Neural crest cell (in vitro differentiated cells): ENCODE results near the gene GALNTL6. TPM values are rescaled to one million over a fixed set of nuclear protein-coding genes. Genes with fewer than 3 reads are reported as not detected.

Source experiments
- DNase-seq: peaks from one replicate; pipeline ENCODE4 v3.0.0; 2021; ENCODE audit warnings: low read depth, mixed read lengths, low spot score
- H3K27ac Mint-ChIP-seq: one replicate; pipeline ENCODE4 v1.8.0; 2021; ENCODE audit warnings: mild to moderate bottlenecking, mixed read lengths; ENCODE audit not compliant: unreplicated experiment
- H3K27me3 Mint-ChIP-seq: 2 replicates; pipeline ENCODE4 v1.8.0; 2021; ENCODE audit warnings: low read depth, mild to moderate bottlenecking, mixed read lengths
- H3K36me3 Mint-ChIP-seq: 2 replicates; pipeline ENCODE4 v1.8.0; 2021; ENCODE audit warnings: low read depth, mild to moderate bottlenecking, mixed read lengths
- H3K4me1 Mint-ChIP-seq: 2 replicates; pipeline ENCODE4 v1.8.0; 2021; ENCODE audit warnings: mixed read lengths
- H3K4me3 Mint-ChIP-seq: one replicate; pipeline ENCODE4 v1.8.0; 2021; ENCODE audit warnings: mild to moderate bottlenecking, mixed read lengths
- H3K9me3 Mint-ChIP-seq: 2 replicates; pipeline ENCODE4 v1.8.0; 2021; ENCODE audit warnings: mixed read lengths
- CTCF ChIP-seq: fragments of 200-600 bp; sonication (generic); conservative IDR thresholded peaks from 2 replicates; pipeline ENCODE4 v1.5.0; 2021; ENCODE audit warnings: antibody characterized with exemption, mild to moderate bottlenecking
- total RNA-seq: library from RNA; stranded (reverse); gene quantifications from 2 replicates; pipeline ENCODE4 v1.2.1, GENCODE V29; 2021

The GALNTL6 gene
- total RNA-seq, 1 donor from 2014 or later = 0.07 TPM

GRCh38 chr4:172220679-172221078 lies 407.5 kb downstream of the GALNTL6 start:
- no peak overlapping the region for H3K27ac Mint-ChIP-seq
- H3K4me1 Mint-ChIP-seq = no peaks in the 10 kb centered on the region
- H3K27me3 Mint-ChIP-seq = no peaks in the 10 kb centered on the region
- no peak overlapping the region for H3K4me3 Mint-ChIP-seq
- no peak for DNase-seq
- no peaks in the 10 kb centered on the region for H3K9me3 Mint-ChIP-seq
- no peak for TF ChIP-seq CTCF
- H3K36me3 Mint-ChIP-seq = no peaks in the 10 kb centered on the region

DNA sequence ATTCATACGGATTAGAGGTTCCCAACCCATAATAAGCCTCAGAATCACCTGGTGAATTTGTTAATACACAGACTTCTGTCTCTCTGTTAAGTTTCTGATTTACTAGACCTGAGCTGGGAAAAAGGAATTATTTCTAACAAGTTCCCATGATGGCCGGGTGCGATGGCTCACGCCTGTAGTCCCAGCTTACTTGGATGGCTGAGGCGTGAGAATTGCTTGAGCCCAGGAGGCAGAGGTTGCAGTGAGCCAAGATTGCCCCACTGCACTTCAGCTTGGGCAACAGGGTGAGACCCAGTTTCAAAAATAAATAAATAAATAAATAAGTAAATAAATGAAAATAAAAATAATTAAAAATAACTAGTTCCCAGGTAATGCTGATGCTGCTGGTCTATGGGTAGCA lies 412.3 kb downstream of the GALNTL6 start:
- no peak for DNase-seq
- H3K27ac Mint-ChIP-seq = no peak overlapping the region
- H3K9me3 Mint-ChIP-seq = no peaks in the 10 kb centered on the region
- no peaks in the 10 kb centered on the region for H3K36me3 Mint-ChIP-seq
- no peaks in the 10 kb centered on the region for H3K27me3 Mint-ChIP-seq
- no peaks in the 10 kb centered on the region for H3K4me1 Mint-ChIP-seq
- no peak for TF ChIP-seq CTCF
- H3K4me3 Mint-ChIP-seq = no peak overlapping the region

GRCh38 chr4:172232966-172233365 lies 419.8 kb downstream of the GALNTL6 start:
- H3K4me1 Mint-ChIP-seq = no peaks in the 10 kb centered on the region
- no peaks in the 10 kb centered on the region for H3K27me3 Mint-ChIP-seq
- peaks cover 5% of the 10 kb centered on the region for H3K9me3 Mint-ChIP-seq
- no peak for DNase-seq
- no peak for TF ChIP-seq CTCF
- no peaks in the 10 kb centered on the region for H3K36me3 Mint-ChIP-seq
- no peak overlapping the region for H3K27ac Mint-ChIP-seq
- H3K4me3 Mint-ChIP-seq = no peak overlapping the region

DNA sequence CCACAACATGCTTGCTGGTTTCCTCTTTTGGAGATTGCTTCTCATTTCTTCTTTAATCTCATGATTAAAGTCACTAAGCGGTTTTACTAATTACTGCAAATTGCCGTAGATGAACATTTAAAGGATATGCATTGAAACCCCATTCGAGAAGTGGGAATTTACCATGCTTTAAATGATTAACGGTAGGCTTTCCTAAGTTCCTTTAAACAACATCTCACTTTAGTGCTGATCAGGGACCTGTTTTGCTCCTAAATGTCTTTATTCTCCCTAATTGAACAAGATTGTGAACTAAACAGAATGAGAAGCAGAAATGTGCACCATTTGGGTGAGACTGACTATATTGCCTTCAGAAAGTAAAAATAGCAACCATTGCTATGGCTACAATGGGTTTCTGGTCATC lies 430.3 kb downstream of the GALNTL6 start:
- Mint-ChIP-seq H3K4me3 (no peak overlapping the region), H3K27ac (no peak overlapping the region), H3K27me3 (no peaks in the 10 kb centered on the region), H3K36me3 (no peaks in the 10 kb centered on the region), H3K4me1 (peaks cover 4% of the 10 kb centered on the region), H3K9me3 (peaks cover 6% of the 10 kb centered on the region)
- DNase-seq = no peak
- TF ChIP-seq CTCF = no peak

DNA sequence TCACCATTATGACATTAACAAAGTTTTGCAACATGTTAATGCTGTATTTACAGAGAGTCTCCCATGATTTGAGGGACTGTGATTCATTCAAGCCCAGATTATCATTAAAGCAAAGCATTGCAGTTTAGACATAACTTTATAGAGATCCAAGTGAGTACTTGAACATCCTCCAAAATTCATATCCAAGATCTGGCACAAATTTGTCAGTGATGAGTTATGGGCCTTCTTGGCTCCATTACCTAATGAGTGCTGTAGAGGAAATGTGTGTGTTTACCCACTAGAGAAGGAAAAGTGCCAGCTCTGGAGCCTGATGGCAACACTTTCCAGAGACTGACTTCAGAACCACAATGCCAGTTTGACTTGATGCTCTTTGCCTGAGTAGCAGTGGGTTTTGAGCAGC lies 432.3 kb downstream of the GALNTL6 start:
- Mint-ChIP-seq H3K4me1 (peaks cover 4% of the 10 kb centered on the region), H3K9me3 (peaks cover 6% of the 10 kb centered on the region), H3K4me3 (no peak overlapping the region), H3K27ac (no peak overlapping the region), H3K27me3 (no peaks in the 10 kb centered on the region), H3K36me3 (no peaks in the 10 kb centered on the region)
- no peak for DNase-seq
- no peak for TF ChIP-seq CTCF

DNA sequence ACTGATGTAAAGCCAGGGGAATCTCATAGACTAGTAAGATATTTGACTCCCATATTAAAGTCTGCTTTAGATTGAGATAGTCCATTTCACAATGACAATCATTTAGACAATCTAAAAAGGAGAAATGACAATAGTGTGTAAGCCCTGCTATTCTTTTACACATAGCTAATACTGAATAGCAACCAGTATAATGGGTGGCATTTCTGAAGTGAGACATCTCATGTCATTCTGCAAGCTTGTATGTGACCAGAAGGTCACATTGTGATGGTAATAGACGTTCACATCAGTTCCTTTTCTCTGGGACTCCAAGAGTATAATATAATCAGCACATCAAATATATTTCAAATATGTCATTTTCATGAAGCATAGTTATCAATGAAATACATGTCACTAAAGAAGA lies 440.2 kb downstream of the GALNTL6 start:
- Mint-ChIP-seq H3K9me3 (no peaks in the 10 kb centered on the region), H3K4me1 (peaks cover 16% of the 10 kb centered on the region), H3K36me3 (no peaks in the 10 kb centered on the region), H3K27ac (no peak overlapping the region), H3K4me3 (no peak overlapping the region), H3K27me3 (no peaks in the 10 kb centered on the region)
- DNase-seq = no peak
- no peak for TF ChIP-seq CTCF
